ENCODE results near the gene SMIM17. TPM values are rescaled to one million over a fixed set of nuclear protein-coding genes. Genes with fewer than 3 reads are reported as not detected.

The SMIM17 gene
- polyA plus RNA-seq, 1 of the 3 experiments (the other 2 are of a cell fraction) = 0.05 TPM

GRCh38 chr19:56617531-56617930 lies 25.4 kb upstream of the SMIM17 start:
- no peak overlapping the region for H3K9ac ChIP-seq
- H3K4me2 ChIP-seq = no peak overlapping the region
- no peaks in the 10 kb centered on the region for H3K9me2 ChIP-seq
- DNase-seq = no peak
- no peaks in the 10 kb centered on the region for H4K20me1 ChIP-seq (ENCODE audit: insufficient read depth)
- POLR2A ChIA-PET = no interaction called here
- CTCF ChIA-PET = no interaction called here
- no peak overlapping the region for H2AFZ ChIP-seq (ENCODE audit: low read depth)
- H3K9me3 ChIP-seq = no peaks in the 10 kb centered on the region
- peaks cover 44% of the 10 kb centered on the region for H3K79me2 ChIP-seq (ENCODE audit: insufficient read depth)
- no peak overlapping the region for H3K4me3 ChIP-seq (ENCODE audit: low read depth in 2 of 2, low read length in 1 of 2)
- no peaks in the 10 kb centered on the region for H3K4me1 ChIP-seq (ENCODE audit: control insufficient read depth in 1 of 2, insufficient read depth in 2 of 2, low read depth in 1 of 2, low read length in 1 of 2)
- no peaks in the 10 kb centered on the region for H3F3A ChIP-seq (replicated peaks; ENCODE audit: insufficient read depth)
- 91% methylated on average over 8 of the region's 8 CpGs for WGBS (ENCODE audit: low lambda C conversion rate)
- peaks cover 10 to 26% of the 10 kb centered on the region in 2 experiments for H3K36me3 ChIP-seq (replicated peaks in 1 of 2; ENCODE audit: control insufficient read depth in 1 of 2, insufficient read depth in 2 of 2, low read length in 1 of 2)
- no peak for TF ChIP-seq GATA2 (CRISPR knock-in tag; IDR thresholded peaks at IDR 0.05)
- TF ChIP-seq SMC3 (IDR thresholded peaks at IDR 0.05; ENCODE audit: low read depth, low read length) = no peak
- no peak for TF ChIP-seq POLR2AphosphoS5 (IDR thresholded peaks at IDR 0.05; ENCODE audit: low read depth, low read length)
- TF ChIP-seq USF2 (IDR thresholded peaks at IDR 0.05; ENCODE audit: borderline replicate concordance, low read depth, low read length) = no peak
- TF ChIP-seq REST (IDR thresholded peaks at IDR 0.05; ENCODE audit: low read depth, low read length) = no peak
- no peak for TF ChIP-seq FOXJ3 (CRISPR knock-in tag; IDR thresholded peaks at IDR 0.05)
- TF ChIP-seq RCOR1 (IDR thresholded peaks at IDR 0.05; ENCODE audit: low read length) = no peak
- no peak for TF ChIP-seq NFIC (IDR thresholded peaks at IDR 0.05; ENCODE audit: borderline replicate concordance)
- no peak for TF ChIP-seq JUND (IDR thresholded peaks at IDR 0.05)
- TF ChIP-seq MXI1 (IDR thresholded peaks at IDR 0.05; ENCODE audit: low read depth, low read length) = no peak
- TF ChIP-seq RXRA (IDR thresholded peaks at IDR 0.05; ENCODE audit: borderline replicate concordance, low read depth) = no peak
- TF ChIP-seq MEF2A (IDR thresholded peaks at IDR 0.05; ENCODE audit: borderline replicate concordance, low read depth) = no peak
- TF ChIP-seq YY1 (IDR thresholded peaks at IDR 0.05; ENCODE audit: low read depth) = no peak
- no peak for TF ChIP-seq MAX (IDR thresholded peaks at IDR 0.05; ENCODE audit: low read depth)
- TF ChIP-seq CTCF (IDR thresholded peaks at IDR 0.05) = no peak
- TF ChIP-seq PBX3 (IDR thresholded peaks at IDR 0.05) = no peak
- no peak overlapping the region for H3K27ac ChIP-seq (ENCODE audit: low read depth in 2 of 2, low read length in 1 of 2)
- no peaks in the 10 kb centered on the region for H3K27me3 ChIP-seq (ENCODE audit: insufficient read depth)

Measured in SK-N-SH (cell line).